Osteocyte (in vitro differentiated cells): ENCODE results near the gene FAM89B. TPM values are rescaled to one million over a fixed set of nuclear protein-coding genes. Genes with fewer than 3 reads are reported as not detected.
A peak's percentile ranks its signal among the peaks of the same experiment; 100 is the strongest.

Source experiments
- DNase-seq: peaks from one replicate; pipeline ENCODE4 v3.0.0; 2021; ENCODE audit warnings: mixed read lengths; ENCODE audit not compliant: unreplicated experiment; ENCODE audit errors: extremely low spot score
- H3K27ac Mint-ChIP-seq: one replicate; pipeline ENCODE4 v1.8.0; 2021; ENCODE audit warnings: mild to moderate bottlenecking, mixed read lengths; ENCODE audit not compliant: unreplicated experiment
- H3K27me3 Mint-ChIP-seq: one replicate; pipeline ENCODE4 v1.8.0; 2021; ENCODE audit warnings: mixed read lengths; ENCODE audit not compliant: unreplicated experiment
- H3K36me3 Mint-ChIP-seq: one replicate; pipeline ENCODE4 v1.8.0; 2021; ENCODE audit warnings: mixed read lengths; ENCODE audit not compliant: unreplicated experiment
- H3K4me1 Mint-ChIP-seq: one replicate; pipeline ENCODE4 v1.8.0; 2021; ENCODE audit warnings: mixed read lengths; ENCODE audit not compliant: unreplicated experiment
- H3K4me3 Mint-ChIP-seq: one replicate; pipeline ENCODE4 v1.8.0; 2021; ENCODE audit warnings: mild to moderate bottlenecking, moderate library complexity, mixed read lengths; ENCODE audit not compliant: unreplicated experiment
- H3K9me3 Mint-ChIP-seq: one replicate; pipeline ENCODE4 v1.8.0; 2021; ENCODE audit warnings: mixed read lengths; ENCODE audit not compliant: unreplicated experiment
- total RNA-seq: library from RNA; stranded (reverse); gene quantifications from 2 replicates; pipeline ENCODE4 v1.2.1, GENCODE V29; 2021
- TF ChIP-seq, protein P1 (sequence below): fragments of 200-600 bp; sonication (generic); IDR thresholded peaks from 2 replicates; pipeline ENCODE4 v1.5.0; 2021; ENCODE audit warnings: antibody characterized with exemption, mild to moderate bottlenecking, moderate library complexity

The FAM89B gene
- total RNA-seq, 1 donor from 2014 or later, result 92.1 TPM

DNA sequence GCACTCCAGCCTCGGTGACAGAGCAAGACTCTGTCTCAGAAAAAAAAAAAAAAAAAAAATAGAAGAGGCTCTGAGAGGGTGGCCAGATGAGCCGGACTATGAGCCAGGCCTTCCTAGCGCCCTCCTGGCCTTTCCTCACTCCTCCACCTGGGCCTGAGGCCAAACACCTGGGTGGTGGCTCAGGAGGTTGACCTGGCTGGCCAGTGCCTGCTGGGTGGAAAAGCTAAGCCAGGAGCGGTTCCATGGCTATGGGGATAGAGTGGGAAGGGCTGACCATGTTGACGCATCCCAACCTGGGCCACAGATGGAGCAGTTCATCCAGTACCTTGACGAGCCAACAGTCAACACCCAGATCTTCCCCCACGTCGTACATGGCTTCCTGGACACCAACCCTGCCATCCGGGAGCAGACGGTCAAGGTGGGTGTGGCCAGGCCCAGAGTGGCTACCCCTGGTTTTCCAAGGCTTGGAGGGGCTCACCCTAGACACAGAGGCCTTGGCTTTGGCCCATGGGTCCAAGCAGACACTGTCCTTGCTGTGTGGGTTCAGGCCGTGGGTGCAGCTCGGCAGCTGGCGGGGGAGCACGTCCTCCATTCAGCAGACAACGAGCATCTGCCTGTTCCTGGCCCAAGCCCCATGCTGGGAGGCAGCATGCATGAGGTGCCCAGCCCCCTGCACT is 39.8 kb upstream of the FAM89B start:
- Mint-ChIP-seq H3K27ac (no peak overlapping the region), H3K4me3 (no peak overlapping the region), H3K9me3 (no peaks in the 10 kb centered on the region), H3K4me1 (peaks cover 3% of the 10 kb centered on the region), H3K36me3 (peaks cover 20% of the 10 kb centered on the region), H3K27me3 (no peaks in the 10 kb centered on the region)
- no peak for DNase-seq
- TF ChIP-seq, protein P1, sequence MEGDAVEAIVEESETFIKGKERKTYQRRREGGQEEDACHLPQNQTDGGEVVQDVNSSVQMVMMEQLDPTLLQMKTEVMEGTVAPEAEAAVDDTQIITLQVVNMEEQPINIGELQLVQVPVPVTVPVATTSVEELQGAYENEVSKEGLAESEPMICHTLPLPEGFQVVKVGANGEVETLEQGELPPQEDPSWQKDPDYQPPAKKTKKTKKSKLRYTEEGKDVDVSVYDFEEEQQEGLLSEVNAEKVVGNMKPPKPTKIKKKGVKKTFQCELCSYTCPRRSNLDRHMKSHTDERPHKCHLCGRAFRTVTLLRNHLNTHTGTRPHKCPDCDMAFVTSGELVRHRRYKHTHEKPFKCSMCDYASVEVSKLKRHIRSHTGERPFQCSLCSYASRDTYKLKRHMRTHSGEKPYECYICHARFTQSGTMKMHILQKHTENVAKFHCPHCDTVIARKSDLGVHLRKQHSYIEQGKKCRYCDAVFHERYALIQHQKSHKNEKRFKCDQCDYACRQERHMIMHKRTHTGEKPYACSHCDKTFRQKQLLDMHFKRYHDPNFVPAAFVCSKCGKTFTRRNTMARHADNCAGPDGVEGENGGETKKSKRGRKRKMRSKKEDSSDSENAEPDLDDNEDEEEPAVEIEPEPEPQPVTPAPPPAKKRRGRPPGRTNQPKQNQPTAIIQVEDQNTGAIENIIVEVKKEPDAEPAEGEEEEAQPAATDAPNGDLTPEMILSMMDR, result no peak

DNA sequence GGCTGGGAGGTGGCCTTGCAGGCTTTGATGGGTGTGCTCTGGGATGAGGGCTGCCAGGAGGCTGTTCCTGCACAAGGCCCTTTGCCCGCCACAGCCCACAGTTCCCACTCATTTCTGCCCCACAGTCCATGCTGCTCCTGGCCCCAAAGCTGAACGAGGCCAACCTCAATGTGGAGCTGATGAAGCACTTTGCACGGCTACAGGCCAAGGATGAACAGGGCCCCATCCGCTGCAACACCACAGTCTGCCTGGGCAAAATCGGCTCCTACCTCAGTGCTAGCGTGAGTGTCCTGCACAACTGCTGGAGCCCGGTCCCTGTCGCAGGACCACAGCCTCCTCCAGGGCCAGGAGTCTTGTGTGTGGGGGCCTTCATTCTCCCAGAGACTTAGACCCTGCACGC is 37.2 kb upstream of the FAM89B start:
- H3K4me3 Mint-ChIP-seq, result no peak overlapping the region
- peaks cover 13% of the 10 kb centered on the region for H3K36me3 Mint-ChIP-seq
- no peak for DNase-seq
- H3K4me1 Mint-ChIP-seq, result peaks cover 2% of the 10 kb centered on the region
- TF ChIP-seq, protein P1, result no peak
- H3K9me3 Mint-ChIP-seq, result no peaks in the 10 kb centered on the region
- H3K27ac Mint-ChIP-seq, result no peak overlapping the region
- no peaks in the 10 kb centered on the region for H3K27me3 Mint-ChIP-seq

DNA sequence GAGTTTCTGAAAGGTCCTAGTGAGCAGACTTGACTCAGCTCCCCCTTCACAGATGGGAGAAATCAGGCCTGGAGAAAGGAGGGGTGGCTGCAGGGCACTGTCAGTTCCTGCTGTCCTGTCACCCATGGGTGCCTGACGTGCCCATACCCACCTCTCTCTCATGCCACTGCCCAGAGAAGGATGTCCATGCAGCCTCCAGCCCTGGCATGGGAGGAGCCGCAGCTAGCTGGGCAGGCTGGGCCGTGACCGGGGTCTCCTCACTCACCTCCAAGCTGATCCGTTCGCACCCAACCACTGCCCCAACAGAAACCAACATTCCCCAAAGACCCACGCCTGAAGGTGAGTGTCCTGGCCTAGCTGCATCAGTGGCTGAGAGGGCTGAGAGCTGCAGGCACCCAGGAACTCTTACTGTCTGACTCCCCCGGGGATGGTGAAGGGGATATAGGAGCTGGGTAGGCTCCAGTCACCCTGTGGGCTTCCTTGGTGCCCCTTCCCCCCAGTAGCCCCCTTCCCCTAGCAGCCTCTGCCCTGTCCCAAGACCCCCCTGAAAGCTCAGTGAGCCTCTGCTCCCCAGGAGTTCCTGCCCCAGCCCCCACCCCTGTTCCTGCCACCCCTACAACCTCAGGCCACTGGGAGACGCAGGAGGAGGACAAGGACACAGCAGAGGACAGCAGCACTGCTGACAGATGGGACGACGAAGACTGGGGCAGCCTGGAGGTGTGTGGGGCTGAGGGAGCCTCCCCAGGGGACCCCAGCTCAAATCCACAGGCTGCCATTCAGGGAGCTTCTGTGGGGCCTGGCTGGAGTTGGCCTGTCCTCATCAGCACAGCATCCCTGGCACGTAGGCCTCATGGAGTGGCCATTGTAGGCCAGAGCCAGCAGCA is 35.7 kb upstream of the FAM89B start:
- no peaks in the 10 kb centered on the region for H3K27me3 Mint-ChIP-seq
- TF ChIP-seq, protein P1, result no peak
- no peaks in the 10 kb centered on the region for H3K9me3 Mint-ChIP-seq
- no peak overlapping the region for H3K4me3 Mint-ChIP-seq
- no peak overlapping the region for H3K27ac Mint-ChIP-seq
- peaks cover 12% of the 10 kb centered on the region for H3K4me1 Mint-ChIP-seq
- no peak for DNase-seq
- peaks cover 6% of the 10 kb centered on the region for H3K36me3 Mint-ChIP-seq

DNA sequence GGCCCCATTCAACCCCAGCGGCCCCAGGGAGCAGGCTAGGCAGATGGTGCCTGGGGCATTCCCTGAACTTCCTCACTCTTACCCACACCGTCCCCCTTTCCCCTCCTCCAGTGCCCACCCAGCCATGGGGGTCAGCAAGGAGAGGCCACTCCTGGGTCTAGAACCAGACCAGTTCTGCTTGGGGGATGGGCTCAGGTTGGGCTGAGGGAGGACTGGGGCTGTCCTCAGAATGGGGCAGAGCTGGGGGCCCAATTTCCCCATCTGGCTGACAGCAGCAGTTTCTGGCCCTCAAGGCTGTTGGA is 35.1 kb upstream of the FAM89B start:
- peak overlapping the region; percentile 54 for H3K27ac Mint-ChIP-seq
- no peak overlapping the region for H3K4me3 Mint-ChIP-seq
- H3K4me1 Mint-ChIP-seq, result peaks cover 15% of the 10 kb centered on the region
- no peaks in the 10 kb centered on the region for H3K27me3 Mint-ChIP-seq
- peaks cover 4% of the 10 kb centered on the region for H3K36me3 Mint-ChIP-seq
- H3K9me3 Mint-ChIP-seq, result no peaks in the 10 kb centered on the region
- no peak for DNase-seq
- TF ChIP-seq, protein P1, result no peak

DNA sequence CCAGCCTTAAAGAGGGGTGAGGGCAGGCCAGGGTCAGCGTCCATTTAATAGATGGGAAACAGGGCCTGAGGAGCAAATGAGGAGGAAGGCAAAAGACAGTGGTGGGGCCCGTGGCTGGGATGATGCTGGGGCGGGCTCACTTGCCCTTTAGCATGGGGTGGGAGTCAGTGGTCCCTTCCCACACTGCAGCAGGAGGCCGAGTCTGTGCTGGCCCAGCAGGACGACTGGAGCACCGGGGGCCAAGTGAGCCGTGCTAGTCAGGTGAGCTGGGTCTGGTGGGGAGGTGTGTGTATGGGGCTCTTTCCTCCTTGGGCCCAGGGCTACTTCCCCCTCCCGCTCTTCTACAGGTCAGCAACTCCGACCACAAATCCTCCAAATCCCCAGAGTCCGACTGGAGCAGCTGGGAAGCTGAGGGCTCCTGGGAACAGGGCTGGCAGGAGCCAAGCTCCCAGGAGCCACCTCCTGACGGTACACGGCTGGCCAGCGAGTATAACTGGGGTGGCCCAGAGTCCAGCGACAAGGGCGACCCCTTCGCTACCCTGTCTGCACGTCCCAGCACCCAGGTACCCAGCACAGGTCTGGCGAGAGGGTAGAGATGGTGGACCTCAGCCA is 34.6 kb upstream of the FAM89B start:
- Mint-ChIP-seq H3K27ac (peak overlapping the region; percentile 54), H3K36me3 (peaks cover 6% of the 10 kb centered on the region), H3K4me3 (no peak overlapping the region), H3K27me3 (no peaks in the 10 kb centered on the region), H3K9me3 (no peaks in the 10 kb centered on the region), H3K4me1 (peaks cover 15% of the 10 kb centered on the region)
- TF ChIP-seq, protein P1, result no peak
- DNase-seq, result no peak
